Measurements from ENCODE around the gene SEMA3C. TPM values are rescaled to one million over a fixed set of nuclear protein-coding genes. Genes with fewer than 3 reads are reported as not detected.

The SEMA3C gene
- total RNA-seq, 1 donor from 2014 or later = 67.8 TPM

DNA sequence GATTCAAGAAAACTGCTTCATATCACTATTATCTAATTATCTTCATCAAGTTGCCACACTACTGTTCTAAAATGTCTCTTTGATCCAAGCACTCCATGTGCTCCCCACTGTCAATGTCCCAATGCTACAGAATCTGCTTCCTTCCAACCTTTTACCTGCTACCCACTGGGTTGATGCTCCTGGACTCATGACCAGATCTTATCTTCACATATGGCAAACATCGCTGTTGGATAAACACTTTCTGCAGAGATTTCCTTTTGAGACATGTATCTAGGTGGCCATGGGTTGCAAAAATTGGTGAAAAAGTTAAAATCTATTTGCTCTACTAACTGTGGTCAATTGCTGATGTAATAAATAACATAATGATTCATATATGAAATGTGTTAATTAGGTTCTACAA is 24.5 kb upstream of the SEMA3C start:
- TF ChIP-seq, protein P1, sequence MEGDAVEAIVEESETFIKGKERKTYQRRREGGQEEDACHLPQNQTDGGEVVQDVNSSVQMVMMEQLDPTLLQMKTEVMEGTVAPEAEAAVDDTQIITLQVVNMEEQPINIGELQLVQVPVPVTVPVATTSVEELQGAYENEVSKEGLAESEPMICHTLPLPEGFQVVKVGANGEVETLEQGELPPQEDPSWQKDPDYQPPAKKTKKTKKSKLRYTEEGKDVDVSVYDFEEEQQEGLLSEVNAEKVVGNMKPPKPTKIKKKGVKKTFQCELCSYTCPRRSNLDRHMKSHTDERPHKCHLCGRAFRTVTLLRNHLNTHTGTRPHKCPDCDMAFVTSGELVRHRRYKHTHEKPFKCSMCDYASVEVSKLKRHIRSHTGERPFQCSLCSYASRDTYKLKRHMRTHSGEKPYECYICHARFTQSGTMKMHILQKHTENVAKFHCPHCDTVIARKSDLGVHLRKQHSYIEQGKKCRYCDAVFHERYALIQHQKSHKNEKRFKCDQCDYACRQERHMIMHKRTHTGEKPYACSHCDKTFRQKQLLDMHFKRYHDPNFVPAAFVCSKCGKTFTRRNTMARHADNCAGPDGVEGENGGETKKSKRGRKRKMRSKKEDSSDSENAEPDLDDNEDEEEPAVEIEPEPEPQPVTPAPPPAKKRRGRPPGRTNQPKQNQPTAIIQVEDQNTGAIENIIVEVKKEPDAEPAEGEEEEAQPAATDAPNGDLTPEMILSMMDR (conservative IDR thresholded peaks at IDR 0.05) = no peak
- Mint-ChIP-seq H3K27me3 (no peaks in the 10 kb centered on the region), H3K4me3 (no peak overlapping the region), H3K27ac (no peak overlapping the region), H3K4me1 (ENCODE audit: unreplicated experiment) (peaks cover 24% of the 10 kb centered on the region), H3K9me3 (peaks cover 7% of the 10 kb centered on the region), H3K36me3 (no peaks in the 10 kb centered on the region)
- DNase-seq (ENCODE audit: extremely low spot score, unreplicated experiment) = no peak

DNA sequence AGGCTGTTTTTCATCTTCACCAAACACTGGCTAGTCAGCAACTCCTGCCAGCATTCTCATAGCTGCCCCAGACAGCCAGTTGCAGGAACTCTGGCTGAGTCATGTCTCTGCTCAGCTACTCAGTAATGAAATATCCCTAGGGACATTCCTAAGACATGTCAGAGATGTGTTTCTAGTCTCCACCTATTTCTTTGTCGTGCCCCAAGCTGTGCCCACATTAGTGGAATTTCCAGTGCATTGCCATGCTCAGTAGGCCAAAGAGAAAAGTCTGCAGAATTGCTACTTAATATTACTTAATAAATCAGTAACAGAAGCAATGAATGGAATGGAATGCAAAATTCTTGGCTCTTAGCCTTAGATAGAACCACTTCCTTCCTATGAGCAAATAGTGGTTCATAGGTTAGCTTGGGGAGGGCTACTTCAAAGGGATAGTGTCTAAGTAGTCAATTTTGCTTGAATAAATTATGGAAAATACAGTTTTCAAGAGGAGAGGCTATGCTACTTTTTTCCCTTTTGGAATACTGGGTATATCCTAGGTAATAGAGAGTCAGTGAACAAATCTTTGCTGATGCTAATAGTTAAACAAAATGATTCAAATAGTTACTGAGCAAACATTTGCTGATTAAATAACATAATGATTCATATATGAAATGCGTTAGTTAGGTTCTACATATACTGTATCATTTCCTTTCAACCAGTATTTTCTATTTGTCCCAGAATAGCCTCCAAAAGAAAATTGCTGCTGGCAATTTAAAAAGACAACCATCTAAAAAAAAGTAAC is 23.6 kb upstream of the SEMA3C start:
- Mint-ChIP-seq H3K4me3 (peak overlapping the region; percentile 61), H3K9me3 (peaks cover 7% of the 10 kb centered on the region), H3K27me3 (no peaks in the 10 kb centered on the region), H3K27ac (peak overlapping the region; percentile 75), H3K4me1 (ENCODE audit: unreplicated experiment) (peaks cover 24% of the 10 kb centered on the region), H3K36me3 (no peaks in the 10 kb centered on the region)
- TF ChIP-seq, protein P1 (conservative IDR thresholded peaks at IDR 0.05) = no peak
- DNase-seq (ENCODE audit: extremely low spot score, unreplicated experiment) = no peak

DNA sequence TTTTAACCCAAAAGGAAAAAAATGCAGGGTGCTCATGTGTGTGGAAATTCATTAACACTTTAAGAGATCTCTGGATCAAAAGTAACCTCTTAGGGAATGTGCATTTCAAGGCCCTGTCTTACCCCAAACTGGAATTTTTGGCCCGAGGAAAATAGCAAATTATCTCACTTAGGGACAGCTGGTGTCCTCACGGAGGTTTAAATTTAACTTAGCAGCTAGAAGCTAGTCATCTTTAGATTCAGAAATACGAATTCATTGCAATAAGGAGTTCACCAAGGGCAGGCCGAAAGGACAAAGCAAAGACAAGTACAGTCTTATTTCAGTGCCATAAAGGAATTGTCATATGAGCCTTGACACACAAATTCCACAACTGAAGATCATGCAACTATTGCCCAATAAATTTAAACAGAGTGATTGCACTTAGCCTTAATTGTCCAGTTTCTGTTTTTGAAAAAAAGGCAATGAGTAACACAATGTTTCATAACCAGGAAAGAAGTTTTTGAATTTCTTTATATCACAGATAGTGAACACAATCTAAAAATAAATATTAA is 22.4 kb upstream of the SEMA3C start:
- Mint-ChIP-seq H3K27me3 (no peaks in the 10 kb centered on the region), H3K9me3 (peaks cover 7% of the 10 kb centered on the region), H3K4me1 (ENCODE audit: unreplicated experiment) (peaks cover 24% of the 10 kb centered on the region), H3K36me3 (no peaks in the 10 kb centered on the region), H3K27ac (no peak overlapping the region), H3K4me3 (no peak overlapping the region)
- TF ChIP-seq, protein P1 (conservative IDR thresholded peaks at IDR 0.05) = no peak
- no peak for DNase-seq (ENCODE audit: extremely low spot score, unreplicated experiment)

DNA sequence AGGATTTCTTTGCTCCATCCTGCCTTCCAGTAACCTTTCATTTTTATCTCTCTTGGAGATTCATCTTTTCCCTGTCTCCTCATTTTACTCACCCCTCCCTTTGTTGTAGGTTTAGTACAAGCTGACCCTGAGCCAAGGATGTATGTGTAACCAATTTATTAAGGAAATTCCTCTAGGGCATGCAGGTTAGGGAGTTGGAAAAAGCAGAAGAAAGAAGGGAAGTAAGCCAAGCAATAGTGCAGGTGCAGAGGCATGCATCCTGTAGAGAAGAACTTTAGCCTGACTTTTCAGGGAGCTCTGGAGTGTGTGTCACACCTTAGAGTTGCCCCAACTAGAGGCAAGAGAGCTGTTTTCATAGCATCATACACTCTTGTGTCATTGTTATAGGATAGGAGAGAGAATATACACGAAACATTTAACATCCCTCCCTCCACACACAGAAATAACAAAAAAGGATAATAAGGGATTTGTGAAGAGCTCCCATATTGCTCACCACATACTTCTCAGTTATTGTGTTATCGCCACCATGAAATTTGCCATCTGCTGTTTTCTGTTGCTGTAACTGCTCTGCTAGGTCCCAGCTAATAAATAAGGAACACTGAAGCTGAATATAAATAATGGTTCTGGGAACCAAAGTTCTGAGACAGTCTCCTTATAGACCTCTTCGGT is 21.8 kb upstream of the SEMA3C start:
- DNase-seq (ENCODE audit: extremely low spot score, unreplicated experiment) = no peak
- Mint-ChIP-seq H3K27ac (peak overlapping the region; percentile 50), H3K27me3 (no peaks in the 10 kb centered on the region), H3K4me3 (no peak overlapping the region), H3K36me3 (no peaks in the 10 kb centered on the region), H3K9me3 (peaks cover 7% of the 10 kb centered on the region), H3K4me1 (ENCODE audit: unreplicated experiment) (peaks cover 24% of the 10 kb centered on the region)
- TF ChIP-seq, protein P1 (conservative IDR thresholded peaks at IDR 0.05) = no peak

DNA sequence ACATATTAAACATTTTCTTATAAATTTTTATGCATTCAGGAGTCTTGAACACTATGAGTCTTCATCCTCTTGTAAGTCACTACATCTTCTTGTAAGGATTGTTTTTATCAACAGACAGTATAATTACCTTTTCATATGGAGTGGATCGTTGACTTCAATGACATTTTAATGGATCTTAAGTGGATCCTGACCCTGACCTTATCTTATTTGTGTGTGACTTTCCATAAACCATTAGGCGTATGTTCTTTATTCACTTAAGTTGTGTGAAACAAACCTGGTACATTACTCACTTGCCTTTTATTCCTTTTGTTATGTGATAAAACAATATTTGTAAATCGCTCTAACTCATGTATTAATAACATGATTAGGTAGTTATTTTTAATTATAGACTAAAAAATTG is 18.5 kb upstream of the SEMA3C start:
- H3K27ac Mint-ChIP-seq = no peak overlapping the region
- DNase-seq (ENCODE audit: extremely low spot score, unreplicated experiment) = no peak
- H3K9me3 Mint-ChIP-seq = no peaks in the 10 kb centered on the region
- TF ChIP-seq, protein P1 (conservative IDR thresholded peaks at IDR 0.05) = no peak
- H3K4me1 Mint-ChIP-seq (ENCODE audit: unreplicated experiment) = peaks cover 18% of the 10 kb centered on the region
- no peaks in the 10 kb centered on the region for H3K27me3 Mint-ChIP-seq
- no peak overlapping the region for H3K4me3 Mint-ChIP-seq
- no peaks in the 10 kb centered on the region for H3K36me3 Mint-ChIP-seq
